SJSA1 (cell line): ENCODE measurements around the gene XRCC1. TPM values are rescaled to one million over a fixed set of nuclear protein-coding genes. Genes with fewer than 3 reads are reported as not detected.

ENCODE experiments used
- DNase-seq, 2 experiments: peaks; one replicate each; pipeline ENCODE4 v3.0.0-alpha.2; 2015 to 2020; ENCODE audit warnings: low spot score in 2 of 2, low read depth in 1 of 2
- H3K27ac ChIP-seq: fragments of 250-450 bp; sonication (Bioruptor Pico); 2 replicates; pipeline ENCODE4 v1.5.1; 2020; ENCODE audit warnings: mild to moderate bottlenecking, moderate library complexity
- H3K27me3 ChIP-seq: fragments of 250-450 bp; sonication (Bioruptor Pico); replicated peaks from 2 replicates; pipeline ENCODE4 v1.5.1; 2020; ENCODE audit warnings: mild to moderate bottlenecking, moderate library complexity
- H3K36me3 ChIP-seq: fragments of 250-450 bp; sonication (Bioruptor Pico); 2 replicates; pipeline ENCODE4 v1.5.1; 2020; ENCODE audit warnings: mild to moderate bottlenecking
- H3K4me1 ChIP-seq: fragments of 250-450 bp; sonication (Bioruptor Pico); replicated peaks from 2 replicates; pipeline ENCODE4 v1.6.1; 2021; ENCODE audit warnings: mild to moderate bottlenecking
- H3K4me3 ChIP-seq: fragments of 250-450 bp; sonication (Bioruptor Pico); 2 replicates; pipeline ENCODE4 v1.5.1; 2020; ENCODE audit warnings: mild to moderate bottlenecking
- H3K9me3 ChIP-seq: fragments of 250-450 bp; sonication (Bioruptor Pico); replicated peaks from 2 replicates; pipeline ENCODE4 v1.5.1; 2020; ENCODE audit warnings: mild to moderate bottlenecking
- total RNA-seq: library from RNA; depleted of rRNA; stranded (reverse); fragments of >200 nt; shearing (Covaris generic); gene quantifications from 2 replicates; pipeline ENCODE4 v1.2.3, GENCODE V29; 2014

The XRCC1 gene
- total RNA-seq, 1 experiment from 2014 or later, result 59.8 TPM

- no peak for DNase-seq
- Histone ChIP-seq H3K27me3 (no peaks in the 10 kb centered on the region), H3K36me3 (peaks cover 74% of the 10 kb centered on the region)
Observed at GRCh38 chr19:43540381-43540780, 34.9 kb downstream of the XRCC1 start.

GRCh38 chr19:43538922-43539321 is 36.4 kb downstream of the XRCC1 start:
- Histone ChIP-seq H3K4me1 (no peaks in the 10 kb centered on the region; the same call in 1 of the 2 replicates), H3K36me3 (peaks cover 63% of the 10 kb centered on the region), H3K9me3 (no peaks in the 10 kb centered on the region), H3K4me3 (no peak overlapping the region), H3K27me3 (no peaks in the 10 kb centered on the region), H3K27ac (no peak overlapping the region)
- no peak for DNase-seq

More at GRCh38 chr19:43540381-43540780, 34.9 kb downstream of the XRCC1 start:
- H3K9me3 ChIP-seq, result no peaks in the 10 kb centered on the region
- no peak overlapping the region for H3K27ac ChIP-seq
- H3K4me1 ChIP-seq, result no peaks in the 10 kb centered on the region
- no peak overlapping the region for H3K4me3 ChIP-seq

- peaks cover 15% of the 10 kb centered on the region for H3K4me1 ChIP-seq
- H3K36me3 ChIP-seq, result peaks cover 32% of the 10 kb centered on the region
- H3K27me3 ChIP-seq, result no peaks in the 10 kb centered on the region
- no peak for DNase-seq
- H3K4me3 ChIP-seq, result no peak overlapping the region
- no peaks in the 10 kb centered on the region for H3K9me3 ChIP-seq
- H3K27ac ChIP-seq, result no peak overlapping the region
Observed at GRCh38 chr19:43534816-43535761, 40.2 kb downstream of the XRCC1 start.

GRCh38 chr19:43534305-43534815 is 41.0 kb downstream of the XRCC1 start:
- Histone ChIP-seq H3K27ac (no peak overlapping the region), H3K27me3 (no peaks in the 10 kb centered on the region), H3K4me3 (no peak overlapping the region), H3K4me1 (peaks cover 15% of the 10 kb centered on the region), H3K9me3 (no peaks in the 10 kb centered on the region), H3K36me3 (peaks cover 28% of the 10 kb centered on the region)
- DNase-seq, result no peak

- Histone ChIP-seq H3K36me3 (peaks cover 22% of the 10 kb centered on the region), H3K4me1 (peaks cover 15% of the 10 kb centered on the region), H3K27me3 (no peaks in the 10 kb centered on the region), H3K4me3 (peak overlapping the region; percentile 43), H3K27ac (peak overlapping the region; percentile 12; the same call in 1 of the 2 replicates), H3K9me3 (no peaks in the 10 kb centered on the region)
- peak; percentile 98 to 100 for DNase-seq
Observed at GRCh38 chr19:43533546-43534304, 41.6 kb downstream of the XRCC1 start.

- H3K9me3 ChIP-seq, result no peaks in the 10 kb centered on the region
- H3K4me1 ChIP-seq, result peaks cover 15% of the 10 kb centered on the region
- H3K4me3 ChIP-seq, result peak within 1 kb of the TSS; percentile 43
- peak within 1 kb of the TSS; percentile 33 for H3K27ac ChIP-seq
- DNase-seq, result peak; percentile 96 to 97
- H3K36me3 ChIP-seq, result peaks cover 15% of the 10 kb centered on the region
- no peaks in the 10 kb centered on the region for H3K27me3 ChIP-seq
Observed at GRCh38 chr19:43532962-43533545, 42.3 kb downstream of the XRCC1 start, which contains the start of gene ZNF575. Gene ZNF575, plus strand, starts transcription at chr19:43533188. Its CDS starts 1,235 bp downstream, at chr19:43534423.

- Histone ChIP-seq H3K9me3 (no peaks in the 10 kb centered on the region), H3K36me3 (peaks cover 10% of the 10 kb centered on the region), H3K4me1 (peaks cover 15% of the 10 kb centered on the region), H3K4me3 (peak overlapping the region; percentile 43), H3K27me3 (no peaks in the 10 kb centered on the region), H3K27ac (peak overlapping the region; percentile 33)
- DNase-seq, result peak in 1 of 2 experiments; percentile 68
Observed at GRCh38 chr19:43532571-43532961, 42.8 kb downstream of the XRCC1 start.

- Histone ChIP-seq H3K36me3 (no peaks in the 10 kb centered on the region; the same call in 1 of the 2 replicates), H3K27ac (peak overlapping the region; percentile 55; the same call in 1 of the 2 replicates), H3K27me3 (no peaks in the 10 kb centered on the region), H3K4me1 (peaks cover 31% of the 10 kb centered on the region), H3K4me3 (no peak overlapping the region), H3K9me3 (no peaks in the 10 kb centered on the region)
- no peak for DNase-seq
Observed at GRCh38 chr19:43527860-43528622, 47.3 kb downstream of the XRCC1 start.

- H3K36me3 ChIP-seq, result no peaks in the 10 kb centered on the region; the same call in 1 of the 2 replicates
- H3K4me3 ChIP-seq, result peak within 1 kb of the TSS; percentile 61
- peak within 1 kb of the TSS; percentile 55 for H3K27ac ChIP-seq
- peak; percentile 76 to 79 for DNase-seq
- H3K4me1 ChIP-seq, result peaks cover 26% of the 10 kb centered on the region
- no peaks in the 10 kb centered on the region for H3K27me3 ChIP-seq
- H3K9me3 ChIP-seq, result no peaks in the 10 kb centered on the region
Observed at GRCh38 chr19:43526884-43527859, 48.2 kb downstream of the XRCC1 start, which contains the start of gene ETHE1. Gene ETHE1, minus strand, starts transcription at chr19:43527201. Its CDS starts 24 bp downstream, at chr19:43527177.

- peak overlapping the region; percentile 61 for H3K4me3 ChIP-seq
- peak in 1 of 2 experiments; percentile 28 for DNase-seq
Observed at GRCh38 chr19:43525836-43526771, 49.2 kb downstream of the XRCC1 start.

More at GRCh38 chr19:43525836-43526771, 49.2 kb downstream of the XRCC1 start:
- Histone ChIP-seq H3K27me3 (no peaks in the 10 kb centered on the region), H3K9me3 (no peaks in the 10 kb centered on the region), H3K4me1 (peaks cover 23% of the 10 kb centered on the region), H3K27ac (no peak overlapping the region), H3K36me3 (no peaks in the 10 kb centered on the region; the same call in 1 of the 2 replicates)
